ENCODE measurements around the gene RING1.

The RING1 gene

GRCh38 chr6:33208091-33208967, at the start of gene RING1:
RING1 (plus strand) TSS chr6:33208500; CDS start chr6:33208823, 323 bp downstream.
- peak; percentile 70 to 84 (median 71) for DNase-seq (ENCODE audit: low read depth in 3 of 3)

DNA sequence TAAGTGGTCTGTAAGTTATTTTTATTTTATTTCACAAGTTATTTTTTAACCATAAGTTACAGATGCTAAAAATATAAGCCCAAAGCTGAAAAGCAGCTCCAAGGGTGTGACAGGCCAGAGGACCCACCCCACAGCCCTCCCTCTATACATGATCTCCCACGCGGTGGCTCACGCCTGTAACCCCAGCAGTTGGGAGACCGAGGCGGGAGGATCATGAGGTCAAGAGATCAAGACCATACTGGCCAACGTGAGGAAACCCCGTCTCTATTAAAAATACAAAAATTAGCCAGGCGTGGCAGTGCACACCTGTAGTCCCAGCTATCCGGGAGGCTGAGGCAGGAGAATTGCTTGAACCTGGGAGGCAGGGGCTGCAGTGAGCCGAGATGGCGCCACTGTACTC, 48.2 kb upstream of the RING1 start:
- DNase-seq (ENCODE audit: low read depth in 3 of 3) = no peak

DNA sequence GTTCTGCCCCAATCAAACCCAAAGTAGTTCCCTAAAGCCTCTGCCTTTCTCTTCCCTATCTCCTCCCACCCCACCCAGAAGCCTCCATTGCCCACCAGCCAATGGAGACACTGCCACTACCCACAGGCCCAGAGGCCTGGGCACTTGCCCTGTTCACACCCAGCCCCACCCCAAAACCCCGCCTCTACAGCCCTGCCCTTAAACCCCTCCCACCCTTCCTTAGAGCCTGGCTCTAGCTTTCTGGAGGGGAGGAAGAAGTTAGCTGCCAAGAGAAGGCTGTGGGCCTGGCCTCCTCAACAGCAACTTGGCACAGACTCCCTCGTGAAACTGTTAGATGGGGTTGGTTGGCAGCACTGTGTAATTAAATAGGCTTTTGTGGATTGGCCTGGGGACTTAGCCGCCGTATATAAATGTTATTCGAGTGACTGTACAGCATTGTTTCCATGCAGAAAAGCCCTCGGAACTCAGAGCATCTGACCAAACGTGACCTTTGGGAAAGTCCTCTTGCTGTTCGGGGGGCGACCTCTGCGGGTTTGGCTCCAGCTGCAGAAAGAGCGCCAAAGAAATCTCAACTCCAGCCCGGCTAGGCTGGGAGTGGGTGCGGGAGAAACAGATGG, 47.5 kb upstream of the RING1 start:
- no peak for DNase-seq (ENCODE audit: low read depth in 3 of 3)

- DNase-seq (ENCODE audit: low read depth in 3 of 3) = peak; percentile 62 to 82 (median 62)
Measured at GRCh38 chr6:33161354-33162331, 46.7 kb upstream of the RING1 start.

- DNase-seq (ENCODE audit: low read depth in 3 of 3) = no peak
Measured at GRCh38 chr6:33163540-33163939, 44.8 kb upstream of the RING1 start.

GRCh38 chr6:33164176-33164575, 44.1 kb upstream of the RING1 start:
- DNase-seq (ENCODE audit: low read depth in 3 of 3) = no peak

GRCh38 chr6:33164665-33165373, 43.5 kb upstream of the RING1 start:
- no peak for DNase-seq (ENCODE audit: low read depth in 3 of 3)

DNA sequence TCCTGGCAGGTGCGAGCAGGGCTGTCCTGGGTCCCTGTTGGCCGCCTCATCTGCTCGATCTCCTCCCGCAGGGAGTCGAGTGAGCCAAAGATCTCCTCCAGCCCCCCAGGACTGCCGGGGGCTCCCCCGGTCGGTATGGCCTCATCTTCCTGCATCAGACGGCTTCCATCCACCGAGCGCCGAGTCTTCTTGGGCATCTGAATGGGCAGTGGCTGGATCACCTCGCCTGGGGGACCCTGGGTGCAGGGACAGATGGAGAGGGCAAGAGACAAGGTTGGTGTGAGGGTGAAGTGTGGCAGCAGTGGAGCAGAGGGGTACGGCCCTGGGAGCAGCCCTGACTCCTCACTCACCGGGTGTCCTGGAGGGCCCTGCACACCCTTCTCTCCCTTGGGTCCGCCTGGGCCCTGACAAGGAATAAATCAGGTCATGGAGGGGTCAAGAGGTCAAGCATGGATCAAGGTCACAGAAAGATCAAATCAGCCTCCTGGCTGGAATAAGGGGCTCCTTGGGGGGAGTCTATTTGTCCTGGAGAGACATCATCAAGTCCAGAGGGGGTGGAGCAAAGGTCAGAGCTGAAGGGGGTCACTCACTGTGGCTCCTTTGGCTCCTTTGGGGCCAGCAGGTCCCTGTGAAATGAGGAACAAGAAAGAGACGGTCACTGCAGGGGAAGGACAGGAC, 42.6 kb upstream of the RING1 start:
- no peak for DNase-seq (ENCODE audit: low read depth in 3 of 3)

GRCh38 chr6:33166363-33166762, 41.9 kb upstream of the RING1 start:
- no peak for DNase-seq (ENCODE audit: low read depth in 3 of 3)

DNA sequence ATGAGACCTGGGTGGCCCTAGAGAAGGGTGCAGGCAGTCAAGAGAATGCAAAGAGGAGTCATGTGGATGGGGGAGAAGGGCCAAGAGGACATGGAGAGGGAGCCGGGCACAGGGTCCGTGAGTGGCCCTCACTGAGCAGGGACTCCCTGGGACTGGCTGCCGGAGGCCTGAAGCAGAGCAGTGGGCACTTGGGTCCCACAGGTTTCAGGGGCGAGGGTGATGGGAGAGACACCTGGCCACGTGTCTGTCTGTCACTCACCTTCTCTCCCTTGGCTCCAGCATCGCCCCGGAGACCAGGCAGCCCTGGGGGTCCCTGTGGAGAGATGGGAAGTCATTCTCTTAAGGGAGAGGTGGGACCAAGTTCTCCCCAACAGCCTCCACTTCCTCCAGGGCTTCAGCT, 41.5 kb upstream of the RING1 start:
- DNase-seq (ENCODE audit: low read depth in 3 of 3) = no peak

- DNase-seq (ENCODE audit: low read depth in 3 of 3) = no peak
Measured at GRCh38 chr6:33167374-33168283, 40.7 kb upstream of the RING1 start.

GRCh38 chr6:33168284-33168601, 40.1 kb upstream of the RING1 start:
- no peak for DNase-seq (ENCODE audit: low read depth in 3 of 3)

GRCh38 chr6:33168639-33169038, 39.7 kb upstream of the RING1 start:
- no peak for DNase-seq (ENCODE audit: low read depth in 3 of 3)

- DNase-seq (ENCODE audit: low read depth in 3 of 3) = no peak
Measured at GRCh38 chr6:33169291-33170175, 38.8 kb upstream of the RING1 start.

GRCh38 chr6:33170176-33171015, 37.9 kb upstream of the RING1 start:
- no peak for DNase-seq (ENCODE audit: low read depth in 3 of 3)

DNA sequence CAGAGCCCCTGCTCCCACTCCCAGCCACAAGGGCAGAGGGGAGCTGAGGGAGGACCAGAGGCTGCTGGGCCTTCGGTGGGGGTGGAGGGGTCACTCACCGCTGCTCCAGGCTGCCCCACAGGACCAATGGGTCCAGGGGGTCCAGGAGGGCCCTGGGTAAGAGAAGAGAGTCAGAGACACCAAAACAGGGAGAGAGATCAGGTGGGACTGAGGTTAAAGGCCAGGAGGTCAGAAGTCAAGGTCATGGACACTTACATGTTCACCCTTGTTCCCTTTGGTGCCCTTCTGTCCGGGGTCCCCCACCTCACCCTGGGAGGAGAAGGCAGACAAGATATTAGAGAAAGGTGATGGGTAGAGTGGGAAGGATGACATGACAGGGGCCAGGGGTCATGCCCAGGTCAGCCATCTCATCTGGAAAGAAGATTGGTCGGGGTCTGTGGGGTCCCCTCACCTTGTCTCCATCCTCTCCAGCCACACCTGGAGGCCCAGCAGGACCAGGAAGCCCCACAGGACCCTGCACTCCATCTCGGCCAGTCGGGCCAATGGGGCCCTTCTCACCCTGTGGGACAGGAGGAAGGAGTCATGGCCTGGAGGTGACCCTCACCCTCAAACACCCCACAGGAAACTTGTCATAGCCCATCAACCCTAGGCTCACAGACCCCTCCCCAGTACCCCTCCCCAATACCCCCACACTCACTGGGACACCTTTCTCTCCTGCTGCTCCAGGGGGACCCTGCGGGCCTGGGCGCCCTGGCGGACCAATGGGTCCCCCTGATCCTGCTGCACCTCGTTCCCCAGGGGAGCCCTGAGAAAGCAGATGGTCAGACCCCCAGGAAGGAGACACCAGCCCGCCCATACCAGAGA, 37.1 kb upstream of the RING1 start:
- DNase-seq (ENCODE audit: low read depth in 3 of 3) = no peak
